ENCODE data around the gene ZNF664. TPM values are rescaled to one million over a fixed set of nuclear protein-coding genes. Genes with fewer than 3 reads are reported as not detected.

Gene ZNF664
- total RNA-seq, 6 experiments from 2014 or later = 37.3 to 46.5 (median 43.2) TPM

DNA sequence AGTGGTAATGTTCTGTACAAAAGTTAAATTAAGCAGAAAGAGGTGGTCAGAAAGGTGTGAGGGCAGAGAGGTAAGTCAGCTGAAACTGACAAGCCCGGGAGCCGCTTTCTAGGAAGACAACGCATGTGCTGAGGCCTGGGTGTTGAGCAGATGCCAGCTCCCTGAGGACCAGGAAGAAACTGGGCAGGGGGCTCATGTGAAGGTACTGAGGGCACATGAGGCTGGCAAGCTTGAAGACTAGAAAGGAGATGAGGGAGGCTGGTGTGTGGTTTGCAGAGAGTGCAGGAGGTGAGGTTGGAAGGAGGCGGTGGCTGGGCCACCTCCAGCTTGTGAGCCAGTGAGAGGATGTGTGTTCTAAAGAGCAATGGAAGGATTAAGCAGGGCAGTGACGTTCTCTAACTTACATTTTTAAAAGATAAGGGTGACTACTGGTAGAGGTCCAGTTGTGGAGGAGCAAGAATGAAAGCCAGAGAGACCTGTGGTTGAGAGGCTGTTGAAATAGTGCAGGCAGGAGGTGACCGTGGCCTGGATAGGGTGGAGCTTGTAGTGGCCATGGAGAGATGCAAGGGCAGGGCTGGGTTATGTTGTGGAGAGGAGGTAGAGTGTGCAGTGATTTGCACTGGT lies 29.1 kb downstream of the ZNF664 start:
- no peak for ATAC-seq
- TF ChIP-seq, protein P1, sequence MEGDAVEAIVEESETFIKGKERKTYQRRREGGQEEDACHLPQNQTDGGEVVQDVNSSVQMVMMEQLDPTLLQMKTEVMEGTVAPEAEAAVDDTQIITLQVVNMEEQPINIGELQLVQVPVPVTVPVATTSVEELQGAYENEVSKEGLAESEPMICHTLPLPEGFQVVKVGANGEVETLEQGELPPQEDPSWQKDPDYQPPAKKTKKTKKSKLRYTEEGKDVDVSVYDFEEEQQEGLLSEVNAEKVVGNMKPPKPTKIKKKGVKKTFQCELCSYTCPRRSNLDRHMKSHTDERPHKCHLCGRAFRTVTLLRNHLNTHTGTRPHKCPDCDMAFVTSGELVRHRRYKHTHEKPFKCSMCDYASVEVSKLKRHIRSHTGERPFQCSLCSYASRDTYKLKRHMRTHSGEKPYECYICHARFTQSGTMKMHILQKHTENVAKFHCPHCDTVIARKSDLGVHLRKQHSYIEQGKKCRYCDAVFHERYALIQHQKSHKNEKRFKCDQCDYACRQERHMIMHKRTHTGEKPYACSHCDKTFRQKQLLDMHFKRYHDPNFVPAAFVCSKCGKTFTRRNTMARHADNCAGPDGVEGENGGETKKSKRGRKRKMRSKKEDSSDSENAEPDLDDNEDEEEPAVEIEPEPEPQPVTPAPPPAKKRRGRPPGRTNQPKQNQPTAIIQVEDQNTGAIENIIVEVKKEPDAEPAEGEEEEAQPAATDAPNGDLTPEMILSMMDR (IDR thresholded peaks at IDR 0.05) = no peak
- TF ChIP-seq POLR2A (IDR thresholded peaks at IDR 0.05) = no peak

DNA sequence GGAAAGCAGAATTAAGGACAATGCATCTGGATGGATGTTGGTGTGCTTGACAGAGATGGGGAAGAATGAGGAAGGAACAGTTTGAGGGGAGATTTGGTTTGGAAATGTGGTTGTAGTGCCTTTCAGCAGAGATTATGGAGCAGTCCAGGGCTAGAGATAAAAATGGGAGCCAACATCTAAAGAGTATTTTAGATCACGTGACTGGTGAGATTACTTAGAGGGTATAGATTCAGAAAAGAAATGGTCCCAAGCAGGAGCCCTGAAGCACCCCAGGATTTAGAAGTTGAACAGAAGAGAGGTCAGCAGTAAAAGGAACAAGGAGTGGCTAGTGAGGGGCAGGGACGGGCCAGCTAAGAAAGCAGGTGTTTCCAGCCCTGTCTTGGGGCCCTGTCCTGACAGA lies 29.6 kb downstream of the ZNF664 start:
- TF ChIP-seq, protein P1 (IDR thresholded peaks at IDR 0.05) = no peak
- no peak for TF ChIP-seq POLR2A (IDR thresholded peaks at IDR 0.05)
- ATAC-seq (no peak), DNase-seq (no peak)
- intact Hi-C loops (cut with DNase I) = no loop called here
- Histone ChIP-seq H3K9me3 (no peaks in the 10 kb centered on the region), H3K27me3 (no peaks in the 10 kb centered on the region), H3K4me1 (peaks cover 0 to 26% (median 0%) of the 10 kb centered on the region in 4 donors), H3K36me3 (peaks cover 0 to 4% (median 1%) of the 10 kb centered on the region in 4 donors), H3K4me3 (no peak overlapping the region), H3K27ac (no peak overlapping the region)
- 87% methylated on average over 2 of the region's 2 CpGs for WGBS (ENCODE audit: insufficient coverage, low coverage, low lambda C conversion rate, missing lambda C conversion rate)

More for the DNA sequence above, 29.1 kb downstream of the ZNF664 start:
- no peaks in the 10 kb centered on the region for H3K27me3 ChIP-seq
- H3K36me3 ChIP-seq = peaks cover 0 to 4% (median 1%) of the 10 kb centered on the region in 4 donors
- H3K4me1 ChIP-seq = peaks cover 0 to 22% (median 0%) of the 10 kb centered on the region in 4 donors
- 93% methylated on average over 6 of the region's 6 CpGs for WGBS (ENCODE audit: insufficient coverage, low coverage, low lambda C conversion rate, missing lambda C conversion rate)
- H3K9me3 ChIP-seq = no peaks in the 10 kb centered on the region
- no peak for DNase-seq
- intact Hi-C loops (cut with DNase I) = no loop called here
- H3K4me3 ChIP-seq = no peak overlapping the region
- no peak overlapping the region for H3K27ac ChIP-seq

DNA sequence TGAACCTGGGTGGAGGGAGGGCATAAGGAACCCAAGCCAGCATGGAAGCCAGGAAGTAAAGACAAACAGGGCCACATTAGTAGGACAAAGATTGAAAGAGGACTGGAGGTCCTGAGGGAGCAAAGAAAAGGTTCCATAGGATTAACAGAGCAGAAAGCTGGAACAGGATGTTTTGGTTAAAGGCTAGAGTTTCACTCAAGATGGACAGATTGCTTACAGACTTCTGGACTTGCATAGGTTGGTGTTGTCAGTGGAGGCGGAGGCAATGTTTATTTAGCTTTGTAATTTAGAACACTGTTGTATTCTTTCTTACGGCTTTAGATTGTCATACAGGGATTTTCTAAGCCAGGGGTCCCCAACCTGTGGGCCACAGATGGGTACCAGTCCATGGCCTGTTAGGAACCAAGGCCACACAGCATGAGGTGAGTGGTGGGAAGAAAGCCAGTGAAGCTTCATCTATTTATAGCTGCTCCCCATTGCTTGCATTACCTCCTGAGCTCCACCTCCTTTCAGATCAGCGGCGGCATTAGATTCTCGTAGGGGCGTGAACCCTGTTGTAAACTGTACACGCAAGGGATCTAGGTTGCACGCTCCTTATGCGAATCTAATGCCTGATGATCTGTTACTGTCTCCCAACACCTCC lies 31.3 kb downstream of the ZNF664 start:
- 100% methylated on average over 3 of the region's 9 CpGs for WGBS (ENCODE audit: insufficient coverage, low coverage, low lambda C conversion rate, missing lambda C conversion rate)
- Histone ChIP-seq H3K9me3 (no peaks in the 10 kb centered on the region), H3K4me3 (no peak overlapping the region), H3K36me3 (peaks cover 0 to 3% (median 0%) of the 10 kb centered on the region in 4 donors), H3K27ac (peak overlapping the region in 1 of 3 donors; percentile 38), H3K27me3 (no peaks in the 10 kb centered on the region), H3K4me1 (peaks cover 0 to 26% (median 2%) of the 10 kb centered on the region in 4 donors)
- ATAC-seq (no peak), DNase-seq (no peak)
- TF ChIP-seq, protein P1 (IDR thresholded peaks at IDR 0.05) = no peak
- no peak for TF ChIP-seq POLR2A (IDR thresholded peaks at IDR 0.05)
- intact Hi-C loops (cut with DNase I) = no loop called here

DNA sequence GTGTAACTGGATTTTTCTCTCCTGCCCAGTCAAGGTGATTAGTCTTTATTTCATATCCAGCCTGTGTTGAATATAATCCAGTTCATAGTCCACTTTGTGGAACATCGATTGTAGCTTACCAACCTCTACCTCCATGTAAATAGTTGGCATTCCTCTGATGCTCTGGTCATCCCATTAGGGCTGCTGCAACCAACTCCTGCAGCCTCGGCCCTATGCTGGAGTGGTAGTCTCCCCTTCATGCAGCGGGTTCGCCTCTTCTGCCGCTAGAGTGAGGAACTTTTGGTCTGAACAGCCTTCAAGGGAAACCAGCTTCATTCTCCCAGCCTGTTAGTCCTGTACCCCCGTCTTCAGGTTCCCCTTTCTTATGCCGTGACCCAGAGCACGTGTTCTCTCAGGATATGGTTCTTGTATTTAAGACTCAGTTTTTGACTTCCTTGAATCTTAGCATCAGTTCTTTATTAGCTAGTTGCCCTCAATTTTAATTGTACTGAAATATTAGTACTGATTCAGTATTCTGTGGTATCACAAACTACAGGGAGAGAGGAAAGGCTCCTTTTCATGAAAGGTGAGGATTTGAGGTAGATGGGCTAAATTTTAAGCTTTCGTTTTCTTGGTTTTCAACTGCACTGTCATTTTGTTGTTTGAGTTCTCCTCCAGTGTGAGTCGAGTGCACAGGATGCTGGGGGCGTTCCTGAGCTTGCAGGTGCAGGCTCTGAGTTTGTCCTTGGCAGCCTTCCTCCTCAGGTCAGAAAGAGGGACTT lies 33.2 kb downstream of the ZNF664 start:
- TF ChIP-seq, protein P1 (IDR thresholded peaks at IDR 0.05) = no peak
- TF ChIP-seq POLR2A (IDR thresholded peaks at IDR 0.05) = no peak
- DNase-seq = no peak
- peak in 2 of 4 donors; percentile 39 to 58 for ATAC-seq

More for the DNA sequence above, 33.2 kb downstream of the ZNF664 start:
- Histone ChIP-seq H3K36me3 (peaks cover 0 to 3% (median 0%) of the 10 kb centered on the region in 4 donors), H3K9me3 (no peaks in the 10 kb centered on the region), H3K4me3 (no peak overlapping the region), H3K27ac (no peak overlapping the region), H3K27me3 (no peaks in the 10 kb centered on the region), H3K4me1 (peaks cover 0 to 31% (median 5%) of the 10 kb centered on the region in 4 donors)
- 57% methylated on average over 10 of the region's 11 CpGs for WGBS (ENCODE audit: insufficient coverage, low coverage, low lambda C conversion rate, missing lambda C conversion rate)
- intact Hi-C loops (cut with DNase I) = no loop called here
